Measurements from ENCODE around the gene TULP4. TPM values are rescaled to one million over a fixed set of nuclear protein-coding genes. Genes with fewer than 3 reads are reported as not detected.

The TULP4 gene
- total RNA-seq, 1 experiment from 2014 or later: 105 TPM

GRCh38 chr6:158284876-158285655 lies 27.2 kb upstream of the TULP4 start:
- no peak for TF ChIP-seq CTCF (IDR thresholded peaks at IDR 0.05; ENCODE audit: unreplicated experiment)
- Mint-ChIP-seq H3K4me3 (ENCODE audit: low read depth, unreplicated experiment) (no peak overlapping the region), H3K36me3 (ENCODE audit: insufficient read depth, unreplicated experiment) (no peaks in the 10 kb centered on the region), H3K9me3 (ENCODE audit: low read depth, unreplicated experiment) (no peaks in the 10 kb centered on the region), H3K4me1 (ENCODE audit: low read depth, unreplicated experiment) (no peaks in the 10 kb centered on the region), H3K27ac (ENCODE audit: unreplicated experiment) (no peak overlapping the region), H3K27me3 (ENCODE audit: unreplicated experiment) (no peaks in the 10 kb centered on the region)
- intact Hi-C loops (cut with micrococcal nuclease; ENCODE audit: unreplicated experiment): no loop called here
- CTCF ChIA-PET: no interaction called here
- no TSS peak for BruUV-seq (replicated peaks)
- DNase-seq: no peak

GRCh38 chr6:158285656-158286021 lies 26.6 kb upstream of the TULP4 start:
- H3K27ac Mint-ChIP-seq (ENCODE audit: unreplicated experiment): no peak overlapping the region
- intact Hi-C loops (cut with micrococcal nuclease; ENCODE audit: unreplicated experiment): no loop called here
- DNase-seq: no peak
- H3K36me3 Mint-ChIP-seq (ENCODE audit: insufficient read depth, unreplicated experiment): peaks cover 5% of the 10 kb centered on the region
- TF ChIP-seq CTCF (IDR thresholded peaks at IDR 0.05; ENCODE audit: unreplicated experiment): no peak
- H3K9me3 Mint-ChIP-seq (ENCODE audit: low read depth, unreplicated experiment): no peaks in the 10 kb centered on the region
- no peaks in the 10 kb centered on the region for H3K4me1 Mint-ChIP-seq (ENCODE audit: low read depth, unreplicated experiment)
- H3K27me3 Mint-ChIP-seq (ENCODE audit: unreplicated experiment): no peaks in the 10 kb centered on the region
- no TSS peak for BruUV-seq (replicated peaks)
- H3K4me3 Mint-ChIP-seq (ENCODE audit: low read depth, unreplicated experiment): no peak overlapping the region
- CTCF ChIA-PET: no interaction called here

GRCh38 chr6:158286413-158286812 lies 25.9 kb upstream of the TULP4 start:
- Mint-ChIP-seq H3K36me3 (ENCODE audit: insufficient read depth, unreplicated experiment) (peaks cover 6% of the 10 kb centered on the region), H3K4me1 (ENCODE audit: low read depth, unreplicated experiment) (no peaks in the 10 kb centered on the region), H3K27me3 (ENCODE audit: unreplicated experiment) (no peaks in the 10 kb centered on the region), H3K27ac (ENCODE audit: unreplicated experiment) (no peak overlapping the region), H3K9me3 (ENCODE audit: low read depth, unreplicated experiment) (no peaks in the 10 kb centered on the region), H3K4me3 (ENCODE audit: low read depth, unreplicated experiment) (no peak overlapping the region)
- CTCF ChIA-PET: no interaction called here
- DNase-seq: no peak
- no TSS peak for BruUV-seq (replicated peaks)
- no peak for TF ChIP-seq CTCF (IDR thresholded peaks at IDR 0.05; ENCODE audit: unreplicated experiment)
- intact Hi-C loops (cut with micrococcal nuclease; ENCODE audit: unreplicated experiment): no loop called here

GRCh38 chr6:158287047-158287446 lies 25.2 kb upstream of the TULP4 start:
- H3K4me1 Mint-ChIP-seq (ENCODE audit: low read depth, unreplicated experiment): no peaks in the 10 kb centered on the region
- H3K27me3 Mint-ChIP-seq (ENCODE audit: unreplicated experiment): no peaks in the 10 kb centered on the region
- H3K36me3 Mint-ChIP-seq (ENCODE audit: insufficient read depth, unreplicated experiment): peaks cover 6% of the 10 kb centered on the region
- H3K4me3 Mint-ChIP-seq (ENCODE audit: low read depth, unreplicated experiment): no peak overlapping the region
- H3K9me3 Mint-ChIP-seq (ENCODE audit: low read depth, unreplicated experiment): no peaks in the 10 kb centered on the region
- intact Hi-C loops (cut with micrococcal nuclease; ENCODE audit: unreplicated experiment): no loop called here
- BruUV-seq (replicated peaks): no TSS peak
- no peak for DNase-seq
- TF ChIP-seq CTCF (IDR thresholded peaks at IDR 0.05; ENCODE audit: unreplicated experiment): no peak
- H3K27ac Mint-ChIP-seq (ENCODE audit: unreplicated experiment): no peak overlapping the region
- CTCF ChIA-PET: no interaction called here
